ENCODE data around the gene ASTN2.

Gene ASTN2

DNA sequence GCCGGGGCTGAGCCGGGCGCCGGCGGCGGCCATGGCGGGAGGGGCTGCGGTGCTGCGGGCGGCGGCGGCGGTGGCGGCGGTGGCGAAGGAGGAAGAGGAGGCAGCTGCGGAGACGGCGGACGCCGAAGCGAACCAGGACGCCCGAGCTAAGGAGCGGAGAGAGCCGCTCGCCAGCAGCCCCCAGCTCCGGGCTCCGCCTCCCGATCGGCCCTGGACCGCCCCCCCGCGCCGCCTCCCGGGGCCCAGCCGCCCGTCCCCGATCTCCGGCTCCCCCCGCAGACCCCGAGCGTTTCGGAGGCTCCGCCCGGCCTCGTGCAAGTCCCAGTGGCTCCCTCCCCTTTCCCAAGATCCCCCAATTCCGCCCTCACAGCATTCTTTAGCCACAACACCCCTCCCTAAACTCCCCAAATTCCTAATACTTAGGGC, at the start of gene ASTN2:
ASTN2 (minus strand) TSS at position 152 of the 426 bp plus-strand sequence; CDS start at position 33, 119 bp downstream.
- FAIRE-seq, result no peak

- FAIRE-seq, result no peak
These were observed 48.0 kb upstream of the ASTN2 start for GRCh38 chr9:117462861-117463260.

GRCh38 chr9:117461386-117461785, 46.5 kb upstream of the ASTN2 start:
- FAIRE-seq, result no peak

DNA sequence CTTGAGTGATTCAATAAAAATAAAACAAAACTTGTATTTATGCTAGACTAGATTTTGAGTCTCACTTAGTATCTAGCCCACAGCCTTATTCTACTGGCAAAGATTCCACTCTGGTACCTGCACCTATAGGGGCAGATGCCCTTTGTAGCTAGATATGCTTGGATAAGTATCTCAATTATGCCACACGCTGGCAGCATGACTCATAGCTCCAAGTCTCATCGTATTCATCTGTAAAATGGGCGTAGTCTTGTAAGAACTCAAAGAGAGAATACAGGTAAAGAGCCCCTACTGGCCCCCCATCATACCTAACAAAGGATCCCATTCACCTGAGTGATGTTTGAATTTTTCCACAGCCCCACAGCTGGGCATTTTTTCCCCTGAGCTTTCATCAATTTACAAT, 45.9 kb upstream of the ASTN2 start:
- no peak for FAIRE-seq

- FAIRE-seq, result no peak
These were observed 45.1 kb upstream of the ASTN2 start for GRCh38 chr9:117459913-117460312.

DNA sequence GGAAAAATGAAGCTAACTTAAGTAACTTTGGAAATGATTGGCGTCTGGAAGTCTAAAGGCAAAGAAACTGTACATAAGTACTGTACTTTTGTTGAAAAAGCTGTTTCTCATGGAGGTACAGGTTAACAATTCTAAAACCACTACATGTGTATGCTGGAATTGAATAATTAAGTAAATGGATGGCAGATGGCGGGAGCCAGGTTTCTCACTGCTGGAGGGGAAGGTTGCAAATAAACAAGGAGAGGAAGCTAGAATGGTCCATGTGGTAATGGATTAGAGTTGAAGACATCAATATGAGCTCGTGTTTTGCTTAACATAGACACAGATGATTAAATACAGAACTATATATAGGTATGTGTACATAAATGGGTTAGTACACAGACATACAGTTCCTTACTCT, 43.2 kb upstream of the ASTN2 start:
- no peak for FAIRE-seq

DNA sequence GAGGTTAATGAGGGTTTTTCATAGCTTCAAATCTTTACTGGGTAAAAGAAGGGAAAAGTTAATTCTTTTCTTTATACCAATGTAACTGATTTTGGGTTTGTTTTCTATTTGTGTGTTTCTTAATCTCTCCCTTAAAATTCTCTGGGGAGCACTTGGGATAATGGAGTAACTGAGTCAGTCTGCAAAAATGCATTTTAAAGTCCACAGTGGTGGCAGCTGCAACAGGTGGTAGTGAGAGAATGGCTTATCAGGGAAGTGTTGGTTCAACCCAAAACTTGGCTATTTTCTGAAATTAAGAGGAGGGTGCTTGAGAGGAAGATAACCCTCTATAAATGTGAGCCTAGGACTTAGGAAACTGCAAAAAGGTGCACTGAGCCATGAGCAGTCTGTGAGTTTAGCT, 39.9 kb upstream of the ASTN2 start:
- FAIRE-seq, result no peak

DNA sequence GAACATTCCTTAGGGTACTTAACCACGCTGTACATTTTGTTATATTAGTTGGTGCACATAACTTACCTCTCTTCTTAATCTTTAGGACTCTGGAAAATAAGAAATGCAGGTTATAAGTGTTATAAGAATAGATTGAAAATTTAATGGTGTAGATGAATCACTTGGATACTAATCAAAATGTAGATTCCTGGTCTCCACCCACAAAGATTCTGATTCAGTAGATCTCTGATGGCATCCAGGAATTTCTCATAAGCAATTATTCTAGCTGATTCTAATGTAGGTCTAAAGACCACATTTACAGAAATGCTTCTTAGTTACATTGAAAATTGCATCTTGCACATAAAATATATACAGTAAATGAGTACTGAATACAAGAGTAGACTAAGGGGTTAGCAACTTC, 38.9 kb upstream of the ASTN2 start:
- no peak for FAIRE-seq

- no peak for FAIRE-seq
These were observed 36.5 kb upstream of the ASTN2 start for GRCh38 chr9:117451311-117451710.

GRCh38 chr9:117448066-117448465, 33.2 kb upstream of the ASTN2 start:
- no peak for FAIRE-seq

DNA sequence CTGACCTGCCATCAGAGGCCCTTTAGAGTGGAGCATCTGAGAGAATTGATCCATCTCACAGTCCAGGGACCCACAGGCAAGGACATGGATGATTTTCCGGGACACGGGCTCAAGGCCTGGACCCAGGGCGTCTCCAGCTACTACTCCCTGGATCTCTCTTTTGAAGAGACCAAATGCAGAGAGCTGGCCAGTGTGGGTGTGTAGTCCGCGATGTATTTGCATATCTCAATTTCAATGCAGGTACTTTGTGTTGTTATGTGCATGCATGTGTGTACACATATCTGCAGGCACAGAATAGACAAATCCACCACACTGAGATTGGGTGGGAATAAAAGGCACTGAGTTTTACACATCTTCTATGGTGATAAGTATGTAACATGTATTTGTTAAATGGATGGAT, 30.8 kb upstream of the ASTN2 start:
- FAIRE-seq, result no peak

DNA sequence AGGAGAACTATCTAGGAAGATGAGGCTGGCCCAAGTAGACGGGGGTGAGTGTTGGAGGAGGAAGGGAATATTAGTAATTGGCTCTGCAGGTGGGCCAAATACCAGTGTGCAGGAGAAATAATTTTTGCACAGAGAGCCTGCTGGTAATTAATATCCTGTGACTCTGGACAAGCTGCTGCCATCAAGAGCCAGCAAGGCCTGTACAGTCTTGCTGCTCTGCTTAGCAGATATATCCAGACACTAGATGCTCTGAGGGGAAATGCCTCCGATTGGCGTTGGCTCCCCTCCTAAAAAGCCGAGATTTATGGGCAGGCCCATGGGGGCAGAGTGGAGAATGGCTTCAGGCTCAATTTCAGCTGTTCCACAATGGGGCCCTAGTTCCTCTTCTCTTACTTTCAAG, 29.6 kb upstream of the ASTN2 start:
- no peak for FAIRE-seq

DNA sequence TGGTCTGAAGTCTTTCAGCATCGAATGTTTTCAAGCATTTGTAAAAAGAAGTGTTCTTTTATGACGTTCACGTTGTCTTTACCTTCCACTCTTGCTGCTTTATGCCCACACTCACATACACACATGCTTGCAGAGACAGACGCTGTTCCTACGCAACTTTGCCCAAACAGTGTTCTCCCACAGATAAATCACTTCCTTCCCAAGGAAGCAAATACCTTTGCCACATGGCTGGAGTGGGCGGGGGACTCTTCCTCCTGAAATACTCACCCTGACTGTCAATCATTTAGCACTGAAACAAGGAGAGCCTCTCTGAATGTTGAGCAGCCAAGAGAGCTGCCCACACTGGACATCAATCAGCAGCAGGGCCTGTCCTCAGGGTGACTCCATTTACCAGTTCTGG, 22.4 kb upstream of the ASTN2 start:
- FAIRE-seq, result no peak

GRCh38 chr9:117435630-117436261, 20.9 kb upstream of the ASTN2 start:
- no peak for FAIRE-seq

- no peak for FAIRE-seq
These were observed 19.7 kb upstream of the ASTN2 start for GRCh38 chr9:117434566-117434965.

GRCh38 chr9:117430813-117431212, 16.0 kb upstream of the ASTN2 start:
- no peak for FAIRE-seq

- no peak for FAIRE-seq
These were observed 12.6 kb upstream of the ASTN2 start for GRCh38 chr9:117427357-117427913.

DNA sequence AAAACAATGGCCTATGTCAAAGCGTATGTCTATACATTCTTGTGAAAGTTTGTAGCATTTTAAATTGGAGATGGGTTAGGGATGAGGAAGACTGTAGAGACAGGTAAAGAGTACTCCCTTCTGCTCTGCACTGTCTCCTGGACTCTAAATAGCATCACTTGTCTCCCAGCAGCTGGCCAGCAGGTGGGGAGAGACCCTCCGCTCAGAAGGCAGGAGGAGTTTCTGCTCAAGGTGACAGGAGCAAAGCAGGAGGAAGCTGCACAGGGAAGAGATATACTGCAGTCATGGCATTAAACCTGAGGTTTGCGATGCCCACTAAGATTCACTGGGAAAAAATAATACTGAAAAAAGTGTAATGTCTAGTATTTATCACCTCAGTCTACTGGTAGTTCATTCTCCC, 10.7 kb upstream of the ASTN2 start:
- no peak for FAIRE-seq

GRCh38 chr9:117424291-117424690, 9.4 kb upstream of the ASTN2 start:
- no peak for FAIRE-seq

DNA sequence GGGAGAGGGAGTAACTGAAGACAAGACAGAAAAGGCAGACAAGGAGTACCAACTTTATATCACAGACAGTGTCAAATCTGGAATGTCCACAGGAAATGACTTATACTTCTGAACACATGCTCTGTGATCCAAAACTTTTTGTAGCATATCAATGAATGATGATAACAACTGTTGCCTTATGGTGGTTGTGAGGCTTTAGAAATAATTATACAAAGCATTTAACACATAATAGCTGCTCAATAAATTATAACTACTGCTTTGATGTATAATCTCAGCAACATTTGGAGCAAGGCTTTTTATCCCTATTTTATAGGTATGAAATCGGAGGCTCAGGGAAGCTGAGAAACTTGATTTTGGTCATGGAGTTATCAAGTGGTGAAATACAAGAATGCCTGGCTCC, 3.3 kb upstream of the ASTN2 start:
- FAIRE-seq, result no peak

DNA sequence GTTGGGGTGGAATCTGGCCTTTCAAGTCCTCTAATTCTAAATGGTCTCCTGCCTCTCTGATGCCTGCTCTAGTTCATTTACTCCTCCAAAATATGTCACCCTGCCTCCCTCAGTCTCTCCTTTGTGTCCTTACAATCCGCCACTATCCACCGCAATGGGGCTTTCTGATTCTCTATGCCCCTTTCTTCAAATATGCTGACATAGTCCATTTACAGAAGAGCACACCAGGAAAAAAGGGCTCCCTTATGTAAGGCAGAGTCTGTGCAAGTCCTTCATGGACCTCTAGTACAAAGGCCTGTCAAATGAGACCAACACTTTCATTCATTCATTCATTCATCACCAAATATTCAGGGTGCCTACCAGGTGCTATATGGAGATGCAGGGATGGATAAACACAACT, 2.0 kb upstream of the ASTN2 start:
- FAIRE-seq, result no peak

- no peak for FAIRE-seq
These were observed 579 bp upstream of the ASTN2 start for GRCh38 chr9:117415358-117415914.

DNA sequence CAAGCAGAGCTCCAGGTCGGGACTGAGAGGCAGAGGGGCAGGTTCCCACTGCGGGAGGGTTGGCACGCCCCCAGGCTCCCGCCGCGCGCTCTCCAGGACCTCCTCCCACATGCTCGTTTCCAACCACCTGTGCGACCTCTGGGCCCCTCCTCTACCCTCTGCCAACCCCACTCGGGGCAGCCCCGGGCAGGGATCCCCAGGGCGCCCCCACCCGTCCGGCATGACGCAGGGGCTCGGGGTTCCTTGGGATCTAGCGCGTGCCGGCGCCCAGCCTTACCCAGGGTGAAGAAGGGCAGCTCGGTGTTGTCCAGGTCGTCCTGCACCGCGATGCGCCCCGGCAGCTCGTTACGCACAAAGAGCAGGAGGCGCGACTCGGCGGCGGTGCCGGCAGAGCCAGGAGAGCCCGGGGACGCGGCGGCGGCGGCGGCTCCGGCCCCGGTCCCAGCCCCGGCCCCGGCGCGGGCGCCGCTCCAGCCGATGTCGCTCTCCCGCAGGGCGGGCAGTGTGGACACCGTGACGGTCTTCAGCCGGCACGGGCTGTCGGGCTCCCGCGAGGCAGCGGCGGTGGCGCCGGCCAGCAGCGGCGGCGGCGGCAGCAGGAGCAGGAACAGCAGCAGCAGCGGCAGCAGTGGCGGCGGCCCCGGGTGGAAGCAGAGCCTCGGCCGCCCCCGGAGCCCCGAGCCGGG, 494 bp downstream of the ASTN2 start:
- no peak for FAIRE-seq
